ENCODE data around the gene PSMC3IP.
"Not testable (repeated sequence)": the region's sequence is repeated elsewhere in the genome, so short reads cannot be mapped to it uniquely, and the experiment has no call there.

Gene PSMC3IP

GRCh38 chr17:42547698-42548069, 29.8 kb downstream of the PSMC3IP start:
- no peak for TF ChIP-seq CTCF (IDR thresholded peaks at IDR 0.05; ENCODE audit: extremely low read depth, missing control alignments)

GRCh38 chr17:42547001-42547461, 30.5 kb downstream of the PSMC3IP start:
- no peak for TF ChIP-seq CTCF (IDR thresholded peaks at IDR 0.05; ENCODE audit: extremely low read depth, missing control alignments)
- no peak for DNase-seq (ENCODE audit: low spot score)

More at GRCh38 chr17:42547698-42548069, 29.8 kb downstream of the PSMC3IP start:
- no peak for DNase-seq (ENCODE audit: low spot score)

- DNase-seq (ENCODE audit: low spot score): not testable (repeated sequence)
Measured at GRCh38 chr17:42545755-42546505, 31.6 kb downstream of the PSMC3IP start.

DNA sequence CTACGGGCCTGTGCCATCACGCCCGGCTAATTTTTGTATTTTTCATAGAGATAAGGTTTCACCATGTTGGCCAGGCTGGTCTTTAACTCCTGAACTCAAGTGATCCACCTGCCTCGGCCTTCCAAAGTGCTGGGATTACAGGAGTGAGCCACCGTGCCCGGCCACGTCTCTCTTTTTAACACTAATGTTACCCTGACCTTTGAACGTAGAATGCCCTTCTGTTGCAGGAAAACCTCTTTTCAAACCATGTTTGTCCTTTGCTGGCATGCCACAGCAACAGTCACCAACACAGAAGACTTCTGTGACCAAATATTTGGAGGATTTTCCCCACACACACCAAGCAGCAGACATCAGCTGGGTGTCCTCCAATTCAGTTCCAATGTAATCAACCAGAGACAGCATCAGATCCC, 32.6 kb downstream of the PSMC3IP start:
- no peak for DNase-seq (ENCODE audit: low spot score)
- TF ChIP-seq CTCF (IDR thresholded peaks at IDR 0.05; ENCODE audit: extremely low read depth, missing control alignments): no peak

GRCh38 chr17:42543190-42544079, 34.1 kb downstream of the PSMC3IP start:
- no peak for TF ChIP-seq CTCF (IDR thresholded peaks at IDR 0.05; ENCODE audit: extremely low read depth, missing control alignments)
- no peak for DNase-seq (ENCODE audit: low spot score)

- TF ChIP-seq CTCF (IDR thresholded peaks at IDR 0.05; ENCODE audit: extremely low read depth, missing control alignments): no peak
- DNase-seq (ENCODE audit: low spot score): no peak
Measured at GRCh38 chr17:42541041-42541833, 36.3 kb downstream of the PSMC3IP start.

DNA sequence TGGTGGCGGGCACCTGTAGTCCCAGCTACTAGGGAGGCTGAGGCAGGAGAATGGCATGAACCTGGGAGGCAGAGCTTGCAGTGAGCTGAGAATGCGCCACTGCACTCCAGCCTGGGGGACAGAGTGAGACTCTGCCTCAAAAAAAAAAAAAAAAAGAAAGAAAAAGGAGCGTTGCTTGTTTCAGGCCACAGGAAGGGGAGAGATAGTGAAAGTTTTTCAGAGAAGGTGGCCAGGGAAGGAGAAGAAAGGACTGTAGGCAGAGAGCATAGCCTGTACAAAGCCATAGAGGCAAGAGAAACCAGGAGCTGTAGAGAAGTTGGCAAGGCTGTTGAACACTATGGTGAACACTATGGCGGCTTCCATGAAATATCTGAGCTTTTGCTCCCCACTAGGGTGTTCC, 37.0 kb downstream of the PSMC3IP start:
- DNase-seq (ENCODE audit: low spot score): not testable (repeated sequence)

DNA sequence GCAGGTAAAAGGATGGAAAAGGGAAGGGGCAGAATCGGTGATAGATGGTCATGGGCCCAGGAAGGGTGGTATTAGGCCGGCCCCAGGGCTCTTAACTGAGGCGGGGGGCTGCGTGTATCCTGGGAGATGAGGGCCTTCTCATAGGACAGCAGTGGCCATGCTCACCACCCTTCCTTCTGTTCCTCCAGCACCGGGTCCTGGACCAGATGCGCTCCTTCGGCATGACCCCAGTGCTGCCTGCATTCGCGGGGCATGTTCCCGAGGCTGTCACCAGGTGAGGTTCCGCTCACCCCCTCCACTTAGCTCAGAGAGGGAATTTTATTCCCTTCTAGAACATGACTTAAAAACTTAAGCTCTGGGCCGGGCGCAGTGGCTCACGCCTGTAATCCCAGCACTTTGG, 39.0 kb downstream of the PSMC3IP start:
- DNase-seq (ENCODE audit: low spot score): no peak
- no peak for TF ChIP-seq CTCF (IDR thresholded peaks at IDR 0.05; ENCODE audit: extremely low read depth, missing control alignments)

Measured in GM20000 (cell line).